GM18526 (cell line): ENCODE results near the gene LSM3.

Source experiments
- POLR2A ChIP-seq: IDR thresholded peaks from 3 replicates; pipeline ENCODE4 v1.6.1; 2011; ENCODE audit not compliant: insufficient read length; ENCODE audit errors: extremely low read depth

LSM3 gene

DNA sequence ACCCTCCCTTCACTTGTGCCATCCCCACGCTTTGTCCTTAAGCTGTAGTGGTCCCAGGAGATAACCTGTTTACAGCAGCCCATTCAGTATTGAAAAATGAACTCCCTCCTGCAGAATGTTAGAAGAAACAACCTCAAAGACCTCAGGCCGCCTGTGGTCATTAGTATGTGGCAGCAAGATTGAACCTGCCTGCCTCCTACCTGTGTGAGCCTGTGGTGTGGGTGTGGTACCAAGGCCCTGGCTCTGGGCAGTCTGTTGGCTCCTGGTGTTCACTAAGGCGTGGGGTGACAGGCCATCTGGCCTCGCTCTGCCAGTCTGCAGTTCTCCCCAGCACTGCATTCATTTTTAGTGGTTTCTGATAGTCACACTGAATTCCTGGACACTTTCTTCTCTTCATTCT lies 21.0 kb downstream of the LSM3 start:
- no peak for TF ChIP-seq POLR2A

DNA sequence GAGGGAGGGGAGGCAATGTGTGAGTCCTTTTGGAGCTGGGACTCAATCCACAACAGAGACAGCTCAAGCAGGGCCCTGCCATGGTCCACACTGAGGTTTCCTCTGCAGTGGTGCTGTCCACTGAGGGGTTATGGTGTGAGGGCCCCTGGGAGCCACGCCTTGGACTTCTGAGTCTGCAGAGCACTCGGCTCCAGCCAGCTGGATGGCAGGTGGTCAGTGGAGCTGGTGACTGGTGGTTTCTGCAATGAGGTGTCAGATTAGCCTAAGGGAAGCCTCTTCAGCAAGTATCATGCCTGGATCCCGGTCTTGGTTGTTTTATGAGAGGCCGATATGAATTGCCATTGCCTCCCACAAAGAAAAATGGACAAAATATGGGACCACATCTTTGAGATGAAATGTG lies 21.7 kb downstream of the LSM3 start:
- no peak for TF ChIP-seq POLR2A

- TF ChIP-seq POLR2A = no peak
Measured at GRCh38 chr3:14200841-14201240, 22.2 kb downstream of the LSM3 start.

GRCh38 chr3:14201940-14202684 lies 23.5 kb downstream of the LSM3 start:
- no peak for TF ChIP-seq POLR2A

DNA sequence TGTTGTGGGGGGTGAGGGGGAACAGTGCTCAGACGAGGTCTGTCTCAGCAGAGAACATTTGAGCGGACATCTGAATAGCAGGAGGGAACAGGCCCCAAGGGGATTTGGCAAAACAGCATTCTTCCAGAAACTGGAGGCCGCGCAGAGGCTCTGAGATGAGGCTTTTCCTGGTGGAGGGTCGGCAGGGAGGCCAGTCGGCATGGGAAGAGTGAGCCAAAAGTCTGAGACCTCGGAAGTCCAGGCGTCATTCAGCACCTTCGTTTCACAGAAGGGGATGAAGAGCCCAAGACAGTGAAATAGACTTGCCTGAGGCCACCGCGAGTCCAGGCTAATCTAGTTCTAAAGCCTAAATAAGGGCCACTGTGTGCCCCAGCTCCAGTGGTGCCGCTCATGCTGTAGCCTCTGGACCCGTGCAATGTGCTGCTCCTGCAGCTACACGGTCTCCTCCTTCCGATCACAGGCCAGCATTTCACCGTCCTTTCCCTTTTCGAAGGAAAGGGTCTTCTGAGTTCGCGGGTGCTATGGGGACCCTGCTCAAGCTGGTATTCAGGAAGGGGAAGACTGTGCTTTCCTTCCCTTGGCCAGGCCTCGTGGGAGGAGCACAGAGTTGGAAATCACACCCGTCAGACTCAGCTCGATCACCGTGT lies 24.4 kb downstream of the LSM3 start:
- TF ChIP-seq POLR2A = no peak

DNA sequence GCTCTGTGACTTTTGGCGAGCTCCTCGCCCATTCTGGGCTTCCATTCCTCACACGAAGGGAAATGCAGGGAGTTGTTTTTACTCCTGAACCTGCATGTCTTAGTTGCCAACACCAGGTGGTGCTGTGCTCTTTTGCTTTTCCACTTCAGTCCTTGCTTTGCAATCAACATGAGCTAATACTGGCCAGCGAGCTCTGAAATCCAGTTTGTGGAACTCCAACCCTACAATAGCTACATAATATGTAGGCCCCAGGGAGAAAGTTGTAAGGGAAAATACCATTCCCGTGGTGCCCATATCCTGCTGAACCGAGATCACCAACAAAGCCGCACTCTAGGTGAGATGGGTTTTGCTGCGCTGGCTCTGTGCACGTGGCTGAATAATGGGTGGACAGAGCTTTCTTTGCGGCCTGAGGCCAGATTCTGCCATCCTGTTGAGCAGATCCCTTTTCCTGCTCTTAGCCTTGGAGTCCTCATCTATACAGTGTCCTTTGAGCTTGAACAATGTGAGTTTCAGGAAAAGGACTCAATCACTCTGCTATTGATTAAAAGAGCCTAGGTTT lies 25.0 kb downstream of the LSM3 start:
- no peak for TF ChIP-seq POLR2A

GRCh38 chr3:14204515-14205284 lies 26.1 kb downstream of the LSM3 start:
- no peak for TF ChIP-seq POLR2A

GRCh38 chr3:14206548-14207177 lies 28.0 kb downstream of the LSM3 start:
- TF ChIP-seq POLR2A = no peak

DNA sequence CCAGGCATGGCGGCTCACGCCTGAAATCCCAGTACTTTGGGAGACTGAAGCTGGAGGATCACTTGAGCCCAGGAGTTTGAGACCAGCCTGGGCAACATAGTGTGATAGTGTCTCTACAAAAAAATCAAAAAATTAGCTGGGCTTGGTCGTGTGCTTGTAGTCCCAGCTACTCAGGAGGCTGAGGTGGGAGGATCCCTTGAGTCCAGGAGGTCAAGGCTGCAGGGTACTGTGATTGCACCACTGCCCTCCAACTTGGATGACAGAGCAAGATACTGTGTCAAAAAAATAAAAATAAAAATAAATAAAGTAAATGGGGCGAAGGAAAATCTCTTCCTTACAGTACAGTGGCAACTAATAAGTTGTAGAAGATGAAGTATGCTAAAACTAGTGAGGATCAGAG lies 29.6 kb downstream of the LSM3 start:
- TF ChIP-seq POLR2A = no peak

DNA sequence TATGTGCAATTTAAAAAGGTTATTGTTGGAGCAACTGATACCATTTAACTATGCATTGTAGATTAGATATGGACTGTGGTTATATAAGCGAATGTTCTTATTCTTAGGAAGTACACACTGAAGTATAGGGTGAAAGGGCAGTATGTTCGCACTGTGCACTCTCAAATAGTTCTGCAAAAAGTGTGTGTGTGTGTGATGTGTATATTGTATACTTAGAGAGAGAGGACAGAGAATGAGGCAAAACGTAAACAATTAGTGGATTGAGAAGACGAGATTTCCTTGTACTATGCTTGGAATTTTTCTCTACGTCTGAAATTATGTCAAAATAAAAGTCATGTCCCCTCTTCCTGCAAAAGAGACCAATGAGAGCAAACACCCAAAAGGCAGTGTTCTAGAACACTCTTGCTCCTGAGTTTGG lies 30.4 kb downstream of the LSM3 start:
- no peak for TF ChIP-seq POLR2A

GRCh38 chr3:14209581-14210289 lies 31.1 kb downstream of the LSM3 start:
- no peak for TF ChIP-seq POLR2A

- no peak for TF ChIP-seq POLR2A
Measured at GRCh38 chr3:14210290-14210688, 31.7 kb downstream of the LSM3 start.

- no peak for TF ChIP-seq POLR2A
Measured at GRCh38 chr3:14210843-14211594, 32.4 kb downstream of the LSM3 start.

DNA sequence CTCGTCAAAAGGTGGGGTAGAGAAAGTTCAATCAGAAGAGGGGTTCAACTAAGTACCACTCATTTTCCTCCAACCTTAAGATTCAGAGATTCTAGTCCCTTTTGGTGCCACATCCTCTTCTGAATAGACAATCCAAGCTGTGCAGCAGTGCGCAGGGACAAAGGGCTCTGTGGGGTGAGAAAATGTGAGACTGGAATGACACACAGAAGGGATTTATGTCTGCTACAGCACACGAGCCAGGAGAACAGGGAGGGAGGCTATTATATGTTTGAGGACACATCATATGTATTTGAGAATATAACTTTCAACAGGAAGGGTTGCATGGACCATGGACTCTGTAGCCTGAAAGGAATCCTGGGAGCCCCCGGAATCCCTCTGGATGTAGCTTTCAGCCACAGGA lies 33.0 kb downstream of the LSM3 start:
- TF ChIP-seq POLR2A = no peak
